GM12892 (cell line): ENCODE data around the gene GBA2.

Experiments
- POLR2A ChIP-seq: IDR thresholded peaks from 2 replicates; pipeline ENCODE4 v1.6.1; 2011; ENCODE audit warnings: low read depth, low read length, control low read depth
- POLR2AphosphoS5 ChIP-seq: IDR thresholded peaks from 2 replicates; pipeline ENCODE4 v1.6.1; 2011; ENCODE audit warnings: low read depth, low read length, control low read depth
- TAF1 ChIP-seq: IDR thresholded peaks from 2 replicates; pipeline ENCODE4 v1.6.1; 2011; ENCODE audit warnings: low read depth, mild to moderate bottlenecking, control low read depth, low read length, borderline replicate concordance

DNA sequence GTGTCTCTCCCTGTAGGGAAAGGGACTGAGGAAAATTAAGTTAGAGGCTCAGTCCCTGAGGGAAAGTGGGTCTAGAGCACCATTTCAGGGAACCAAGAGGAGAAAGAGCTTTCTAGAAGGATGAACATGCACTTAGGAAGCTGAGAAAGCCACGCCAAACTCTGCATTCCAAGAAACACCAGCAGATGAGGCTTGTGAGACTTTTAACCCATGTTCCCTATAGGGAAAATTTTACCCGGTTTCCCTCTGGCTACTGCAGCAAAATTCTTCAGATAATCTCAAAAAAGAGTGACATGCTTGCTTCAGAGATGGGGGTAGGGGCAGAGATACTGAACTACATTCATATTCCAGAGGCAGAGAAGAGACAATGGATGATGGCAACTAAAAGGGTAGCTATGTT is 25.6 kb downstream of the GBA2 start:
- no peak for TF ChIP-seq POLR2A
- TF ChIP-seq TAF1, result no peak
- TF ChIP-seq POLR2AphosphoS5, result no peak
